GM12864 (cell line): ENCODE data around the gene SPTAN1.
"Not testable (repeated sequence)": the region's sequence is repeated elsewhere in the genome, so short reads cannot be mapped to it uniquely, and the experiment has no call there.

ENCODE experiments used
- DNase-seq: peaks from one replicate; pipeline ENCODE4 v3.0.0-alpha.2; 2011; ENCODE audit warnings: low read depth
- H3K4me3 ChIP-seq: 2 replicates; pipeline ENCODE4 v1.5.1; 2011; ENCODE audit warnings: mild to moderate bottlenecking, low read depth, low read length, control low read depth
- TF ChIP-seq, protein P1 (sequence below): IDR thresholded peaks from 2 replicates; pipeline ENCODE4 v1.5.1; 2011; ENCODE audit warnings: low read depth, mild to moderate bottlenecking, moderate library complexity, low read length, control low read depth, inconsistent platforms; ENCODE audit errors: missing control alignments

SPTAN1 gene

DNA sequence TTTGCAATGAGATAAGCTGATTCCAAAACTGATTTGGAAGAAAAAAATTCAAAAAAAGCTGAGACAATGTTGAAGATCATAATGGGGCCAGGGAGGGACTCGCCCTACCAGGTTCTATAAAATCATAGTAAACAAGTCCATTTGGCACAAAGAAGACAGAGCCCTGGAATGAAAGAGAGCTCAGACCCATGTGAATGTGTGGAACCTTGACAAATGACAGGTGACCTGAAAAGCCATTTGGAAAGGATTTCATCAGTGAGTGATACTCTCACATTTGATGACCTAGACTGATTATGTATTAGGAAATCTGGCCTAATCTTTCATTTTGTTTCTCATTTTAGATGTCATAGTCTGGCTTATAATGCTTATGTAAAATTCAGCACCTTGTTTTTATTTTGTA, 26.8 kb downstream of the SPTAN1 start:
- no peak overlapping the region for H3K4me3 ChIP-seq
- no peak for DNase-seq
- TF ChIP-seq, protein P1, sequence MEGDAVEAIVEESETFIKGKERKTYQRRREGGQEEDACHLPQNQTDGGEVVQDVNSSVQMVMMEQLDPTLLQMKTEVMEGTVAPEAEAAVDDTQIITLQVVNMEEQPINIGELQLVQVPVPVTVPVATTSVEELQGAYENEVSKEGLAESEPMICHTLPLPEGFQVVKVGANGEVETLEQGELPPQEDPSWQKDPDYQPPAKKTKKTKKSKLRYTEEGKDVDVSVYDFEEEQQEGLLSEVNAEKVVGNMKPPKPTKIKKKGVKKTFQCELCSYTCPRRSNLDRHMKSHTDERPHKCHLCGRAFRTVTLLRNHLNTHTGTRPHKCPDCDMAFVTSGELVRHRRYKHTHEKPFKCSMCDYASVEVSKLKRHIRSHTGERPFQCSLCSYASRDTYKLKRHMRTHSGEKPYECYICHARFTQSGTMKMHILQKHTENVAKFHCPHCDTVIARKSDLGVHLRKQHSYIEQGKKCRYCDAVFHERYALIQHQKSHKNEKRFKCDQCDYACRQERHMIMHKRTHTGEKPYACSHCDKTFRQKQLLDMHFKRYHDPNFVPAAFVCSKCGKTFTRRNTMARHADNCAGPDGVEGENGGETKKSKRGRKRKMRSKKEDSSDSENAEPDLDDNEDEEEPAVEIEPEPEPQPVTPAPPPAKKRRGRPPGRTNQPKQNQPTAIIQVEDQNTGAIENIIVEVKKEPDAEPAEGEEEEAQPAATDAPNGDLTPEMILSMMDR, result no peak

DNA sequence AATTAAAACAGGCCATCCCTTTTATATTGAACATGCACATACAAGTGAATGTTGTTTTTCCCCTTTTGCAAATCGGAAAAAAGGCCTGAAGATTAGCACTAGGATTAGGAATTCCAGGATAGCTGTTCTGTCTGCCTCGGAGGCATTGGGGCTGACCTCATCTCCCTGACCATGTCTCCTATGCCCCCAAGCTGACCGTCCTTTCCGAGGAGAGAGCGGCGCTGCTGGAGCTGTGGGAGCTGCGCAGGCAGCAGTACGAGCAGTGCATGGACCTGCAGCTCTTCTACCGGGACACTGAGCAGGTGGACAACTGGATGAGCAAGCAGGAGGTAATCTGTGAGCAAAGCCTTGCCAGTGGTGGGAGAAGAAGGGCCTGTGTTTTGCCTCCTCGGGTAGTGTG, 28.3 kb downstream of the SPTAN1 start:
- no peak overlapping the region for H3K4me3 ChIP-seq
- TF ChIP-seq, protein P1, result no peak
- DNase-seq, result no peak

DNA sequence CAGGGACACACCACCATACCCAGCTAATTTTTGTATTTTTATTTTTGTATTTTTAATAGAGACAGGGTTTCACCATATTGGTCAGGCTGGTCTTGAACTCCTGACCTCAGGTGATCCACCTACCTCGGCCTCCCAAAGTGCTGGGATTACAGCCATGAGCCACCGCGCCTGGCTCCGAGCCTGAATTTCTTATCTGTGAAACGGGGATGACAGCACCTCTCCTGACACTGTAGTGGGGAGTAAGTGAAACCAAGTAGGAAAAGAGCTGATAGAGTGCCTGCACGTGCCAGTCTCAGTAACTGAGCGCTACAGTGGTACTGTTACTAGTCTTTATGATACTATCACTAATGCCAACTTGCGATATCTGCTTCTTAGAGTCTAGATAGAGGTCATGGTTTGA, 32.8 kb downstream of the SPTAN1 start:
- DNase-seq, H3K4me3 ChIP-seq: not testable (repeated sequence)

DNA sequence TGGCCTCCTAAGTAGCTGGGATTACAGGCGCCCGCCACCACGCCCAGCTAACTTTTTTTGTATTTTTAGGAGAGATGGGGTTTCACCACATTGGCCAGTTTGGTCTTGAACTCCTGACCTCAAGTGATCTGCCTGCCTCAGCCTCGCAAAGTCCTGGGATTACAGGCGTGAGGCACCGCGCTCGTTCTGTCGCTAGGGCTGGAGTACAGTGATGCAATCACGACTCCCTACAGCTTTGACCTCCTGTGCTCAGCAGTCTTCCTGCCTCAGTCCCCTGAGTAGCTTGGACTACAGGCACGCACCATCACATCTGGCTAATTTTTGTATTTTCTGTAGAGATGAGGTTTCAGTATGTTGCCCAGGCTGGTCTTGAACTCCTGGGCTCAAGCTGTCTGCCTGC, 34.5 kb downstream of the SPTAN1 start:
- not testable (repeated sequence) for H3K4me3 ChIP-seq, DNase-seq

DNA sequence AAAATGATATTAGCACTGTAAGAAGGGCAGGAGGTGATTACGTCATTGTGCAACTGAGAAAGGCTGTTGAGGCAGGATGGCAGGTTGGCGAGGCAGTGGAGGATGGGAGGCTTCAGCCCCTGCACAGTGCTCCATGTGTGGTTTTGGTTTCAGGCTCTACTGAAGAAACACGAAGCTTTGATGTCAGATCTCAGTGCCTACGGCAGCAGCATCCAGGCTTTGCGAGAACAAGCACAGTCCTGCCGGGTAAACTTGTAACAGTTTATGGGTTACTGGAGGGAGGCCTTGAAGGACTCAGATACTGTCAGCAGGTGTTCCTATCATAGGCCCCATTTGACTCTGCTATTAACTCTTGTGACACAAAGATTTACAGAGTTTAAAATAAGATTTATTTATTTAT, 35.1 kb downstream of the SPTAN1 start:
- TF ChIP-seq, protein P1, result no peak
- peak; percentile 3 for DNase-seq

DNA sequence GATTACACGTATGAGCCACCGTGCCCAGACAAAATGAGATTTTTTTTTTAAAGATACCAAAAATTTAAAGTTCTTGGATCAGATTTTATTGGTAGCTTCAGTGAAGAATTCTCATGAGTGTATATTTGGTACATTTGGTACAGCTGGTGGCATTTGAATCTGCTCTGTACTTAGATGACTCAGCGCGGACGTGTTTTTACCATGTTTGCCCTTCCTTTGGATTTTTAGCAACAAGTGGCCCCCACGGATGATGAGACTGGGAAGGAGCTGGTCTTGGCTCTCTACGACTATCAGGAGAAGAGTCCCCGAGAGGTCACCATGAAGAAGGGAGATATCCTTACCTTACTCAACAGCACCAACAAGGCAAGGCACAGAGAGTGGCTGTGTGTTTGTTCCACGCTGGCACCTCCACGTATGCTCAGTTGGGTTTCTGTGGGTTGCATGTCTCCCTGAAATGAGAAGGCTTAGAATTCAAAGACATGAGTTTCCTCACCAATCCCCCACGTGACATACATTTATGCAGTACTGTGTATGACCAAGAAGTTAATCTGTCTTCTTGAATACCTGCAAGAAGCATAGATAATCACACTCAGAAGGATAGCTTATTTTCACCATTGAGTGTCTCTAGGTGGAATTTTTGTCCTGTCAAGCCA, 36.3 kb downstream of the SPTAN1 start:
- no peak for DNase-seq
- TF ChIP-seq, protein P1, result no peak

More for the DNA sequence above, 35.1 kb downstream of the SPTAN1 start:
- no peak overlapping the region for H3K4me3 ChIP-seq

DNA sequence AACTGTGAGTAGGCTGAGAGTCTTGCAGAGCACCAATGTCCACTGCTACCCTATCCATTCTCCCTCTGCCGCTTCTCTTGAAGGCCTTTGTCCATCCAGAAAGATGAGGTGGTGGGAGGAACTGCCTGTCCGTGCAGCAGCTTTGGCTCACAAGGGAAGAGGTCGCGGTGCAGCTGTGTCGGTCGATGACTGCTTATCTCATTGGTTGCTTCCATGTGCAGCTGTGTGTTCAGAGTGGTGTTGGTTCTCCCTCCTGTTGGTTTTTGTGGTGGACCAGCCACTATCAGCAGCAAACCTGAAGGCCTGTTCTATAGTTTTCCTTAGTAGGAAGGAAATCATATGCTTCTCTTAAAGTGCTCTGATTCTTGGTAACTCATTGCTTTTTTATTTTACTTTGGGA, 40.7 kb downstream of the SPTAN1 start:
- no peak for DNase-seq
- no peak overlapping the region for H3K4me3 ChIP-seq
- TF ChIP-seq, protein P1, result no peak

More for the DNA sequence above, 36.3 kb downstream of the SPTAN1 start:
- no peak overlapping the region for H3K4me3 ChIP-seq

DNA sequence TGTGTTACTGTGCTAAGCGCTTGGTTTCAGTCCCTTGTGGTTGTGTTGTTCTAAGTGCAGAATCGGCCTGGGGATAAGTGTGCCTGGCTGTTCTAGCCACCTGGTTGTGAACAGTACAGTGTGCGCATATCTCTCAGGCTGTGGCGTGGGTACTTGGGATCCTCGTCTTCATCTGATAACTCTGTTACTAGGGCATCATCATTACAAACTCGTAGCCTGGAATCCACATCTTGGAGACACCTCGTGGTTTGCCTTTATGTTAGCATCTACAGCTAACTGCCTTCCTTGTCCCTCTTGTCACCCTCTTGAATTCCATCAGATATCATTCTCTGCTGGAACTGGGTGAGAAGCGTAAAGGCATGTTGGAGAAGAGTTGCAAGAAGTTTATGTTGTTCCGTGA, 41.5 kb downstream of the SPTAN1 start:
- TF ChIP-seq, protein P1, result no peak
- H3K4me3 ChIP-seq, result no peak overlapping the region
- DNase-seq, result no peak
